NCI-H1436 (cell line): ENCODE data around the gene FEN1.
A peak's percentile ranks its signal among the peaks of the same experiment; 100 is the strongest.

Experiments
- DNase-seq: peaks from one replicate; lab custom pipeline; 2025; lab: John Stamatoyannopoulos, UW

FEN1 gene, protein sequence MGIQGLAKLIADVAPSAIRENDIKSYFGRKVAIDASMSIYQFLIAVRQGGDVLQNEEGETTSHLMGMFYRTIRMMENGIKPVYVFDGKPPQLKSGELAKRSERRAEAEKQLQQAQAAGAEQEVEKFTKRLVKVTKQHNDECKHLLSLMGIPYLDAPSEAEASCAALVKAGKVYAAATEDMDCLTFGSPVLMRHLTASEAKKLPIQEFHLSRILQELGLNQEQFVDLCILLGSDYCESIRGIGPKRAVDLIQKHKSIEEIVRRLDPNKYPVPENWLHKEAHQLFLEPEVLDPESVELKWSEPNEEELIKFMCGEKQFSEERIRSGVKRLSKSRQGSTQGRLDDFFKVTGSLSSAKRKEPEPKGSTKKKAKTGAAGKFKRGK

DNA sequence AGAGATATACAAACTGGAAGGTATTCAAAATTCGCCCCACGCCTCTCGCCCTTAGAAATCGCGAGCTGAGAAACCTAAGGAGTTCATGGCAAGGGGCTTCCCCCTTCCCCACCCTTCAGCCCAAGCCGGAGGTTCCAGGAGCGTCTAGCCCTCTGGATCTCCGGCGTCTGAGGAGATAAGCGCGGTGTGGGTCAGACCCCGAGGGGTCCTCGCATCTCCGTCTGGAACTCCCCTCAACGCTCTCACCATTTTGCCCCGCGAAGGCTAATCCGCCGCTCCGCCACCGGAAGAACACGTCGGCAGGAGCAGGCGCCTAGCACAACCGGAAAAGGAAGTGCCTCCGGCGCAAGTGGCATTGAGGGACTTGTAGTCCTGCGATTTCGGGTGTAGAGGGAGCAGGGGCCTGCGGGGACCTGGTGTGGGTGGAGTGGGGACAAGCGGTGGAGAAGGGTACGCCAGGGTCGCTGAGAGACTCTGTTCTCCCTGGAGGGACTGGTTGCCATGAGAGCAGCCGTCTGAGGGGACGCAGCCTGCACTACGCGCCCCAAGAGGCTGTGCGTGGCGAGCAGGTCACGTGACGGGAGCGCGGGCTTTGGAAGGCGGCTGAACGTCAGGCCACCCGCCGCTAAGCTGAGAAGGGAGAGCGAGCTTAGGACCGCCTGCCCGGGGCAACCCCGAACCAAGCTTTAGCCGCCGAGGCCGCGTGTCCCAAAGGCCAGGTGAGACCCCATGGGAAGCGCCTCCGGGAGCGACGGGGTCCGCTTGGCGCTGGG is at the start of gene FEN1, which contains the start of gene TMEM258:
Gene FEN1, plus strand, starts transcription at position 602 of the 773 bp plus-strand sequence. CDS start 2,451 bp downstream, outside the sequence.
Gene TMEM258, minus strand, starts transcription at position 290 of the 773 bp plus-strand sequence. Its CDS starts 41 bp downstream, at position 249.
- DNase-seq, result peak; percentile 91

DNA sequence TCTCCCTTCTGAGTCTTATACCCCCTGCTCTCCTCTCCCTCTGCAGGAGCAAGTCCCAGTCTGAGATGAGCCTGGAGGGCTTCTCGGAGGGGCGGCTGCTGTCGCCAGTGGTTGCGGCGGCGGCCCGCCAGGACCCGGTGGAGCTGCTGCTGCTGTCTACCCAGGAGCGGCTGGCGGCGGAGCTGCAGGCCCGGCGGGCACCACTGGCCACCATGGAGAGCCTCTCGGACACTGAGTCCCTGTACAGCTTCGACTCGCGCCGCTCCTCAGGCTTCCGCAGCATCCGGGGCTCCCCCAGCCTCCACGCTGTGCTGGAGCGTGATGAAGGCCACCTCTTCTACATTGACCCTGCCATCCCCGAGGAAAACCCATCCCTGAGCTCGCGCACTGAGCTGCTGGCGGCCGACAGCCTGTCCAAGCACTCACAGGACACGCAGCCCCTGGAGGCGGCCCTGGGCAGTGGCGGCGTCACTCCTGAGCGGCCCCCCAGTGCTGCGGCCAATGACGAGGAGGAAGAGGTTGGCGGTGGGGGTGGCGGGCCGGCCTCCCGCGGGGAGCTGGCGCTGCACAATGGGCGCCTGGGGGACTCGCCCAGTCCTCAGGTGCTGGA is 49.1 kb upstream of the FEN1 start:
- DNase-seq, result no peak

GRCh38 chr11:61744181-61744580 is 48.5 kb upstream of the FEN1 start:
- DNase-seq, result no peak

GRCh38 chr11:61744609-61745156 is 48.0 kb upstream of the FEN1 start:
- DNase-seq, result no peak

DNA sequence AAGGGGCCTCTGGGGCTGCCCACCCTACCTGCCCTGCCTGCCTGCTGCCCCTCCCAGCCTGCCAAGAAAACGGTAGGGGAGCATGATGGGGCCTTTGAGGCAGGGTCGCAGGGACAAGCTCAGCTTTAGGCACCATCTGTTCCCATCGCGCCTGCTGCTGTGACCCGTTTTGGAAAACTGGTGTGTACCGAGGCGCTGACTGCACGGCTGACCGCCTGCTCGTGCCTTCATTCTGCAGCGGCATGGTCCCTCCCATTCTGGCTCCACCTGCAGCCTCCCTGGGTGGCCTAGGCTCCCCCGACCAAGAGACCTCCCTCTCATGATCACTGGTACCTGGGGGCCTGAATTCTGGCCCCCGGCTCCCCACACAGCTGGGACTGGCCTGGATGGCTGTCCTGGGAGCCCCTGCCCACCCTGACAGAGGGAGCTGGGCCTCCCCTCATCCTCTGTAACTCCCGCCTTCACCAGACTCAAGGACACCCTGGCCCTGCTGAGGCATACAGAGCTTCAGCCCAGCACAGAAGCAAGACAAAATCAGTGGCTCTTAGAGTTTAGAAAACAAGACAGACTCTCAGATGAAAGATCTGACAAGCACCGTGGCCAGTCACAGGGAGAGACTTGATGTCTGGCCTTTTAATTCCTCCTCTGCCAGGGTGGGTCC is 46.8 kb upstream of the FEN1 start:
- no peak for DNase-seq

DNA sequence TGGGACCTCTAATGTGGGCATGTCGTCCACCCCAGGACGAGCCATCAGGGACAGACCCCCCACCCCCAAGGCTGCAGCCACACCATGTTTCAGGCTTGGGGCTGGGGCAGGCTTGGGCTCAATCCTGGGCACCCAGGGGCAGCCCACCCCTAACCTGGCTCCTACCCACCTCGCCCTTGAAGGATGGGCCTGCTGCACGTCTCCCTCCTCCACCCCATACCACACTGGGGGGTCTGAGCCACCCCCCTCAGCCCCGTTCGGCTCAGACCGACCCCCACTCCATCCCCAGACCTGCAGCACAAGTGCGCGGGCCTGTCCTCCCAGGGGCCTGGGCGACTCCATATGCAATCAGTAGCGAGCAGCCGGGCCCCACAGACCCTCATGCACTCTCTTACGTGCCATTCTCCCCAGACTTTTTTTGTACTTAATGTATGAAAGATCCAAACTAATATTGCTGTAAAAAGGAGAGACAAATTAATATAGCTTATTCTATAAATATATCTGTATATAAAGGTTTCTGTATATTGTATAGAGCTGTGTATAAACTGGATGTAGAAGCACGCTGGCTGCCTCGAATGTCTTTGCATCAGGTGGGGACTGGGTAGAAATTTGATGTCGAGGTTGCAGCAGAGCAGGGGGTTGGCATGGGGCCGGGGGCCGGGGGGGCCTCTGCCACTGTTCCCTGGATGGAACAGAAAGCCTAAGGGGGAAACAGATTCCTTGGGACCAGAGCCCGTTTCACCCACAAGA is 46.1 kb upstream of the FEN1 start:
- no peak for DNase-seq

GRCh38 chr11:61747192-61747966 is 45.3 kb upstream of the FEN1 start:
- peak; percentile 25 for DNase-seq

GRCh38 chr11:61747967-61748285 is 44.8 kb upstream of the FEN1 start:
- DNase-seq, result no peak

GRCh38 chr11:61749591-61750217 is 43.0 kb upstream of the FEN1 start:
- no peak for DNase-seq

DNA sequence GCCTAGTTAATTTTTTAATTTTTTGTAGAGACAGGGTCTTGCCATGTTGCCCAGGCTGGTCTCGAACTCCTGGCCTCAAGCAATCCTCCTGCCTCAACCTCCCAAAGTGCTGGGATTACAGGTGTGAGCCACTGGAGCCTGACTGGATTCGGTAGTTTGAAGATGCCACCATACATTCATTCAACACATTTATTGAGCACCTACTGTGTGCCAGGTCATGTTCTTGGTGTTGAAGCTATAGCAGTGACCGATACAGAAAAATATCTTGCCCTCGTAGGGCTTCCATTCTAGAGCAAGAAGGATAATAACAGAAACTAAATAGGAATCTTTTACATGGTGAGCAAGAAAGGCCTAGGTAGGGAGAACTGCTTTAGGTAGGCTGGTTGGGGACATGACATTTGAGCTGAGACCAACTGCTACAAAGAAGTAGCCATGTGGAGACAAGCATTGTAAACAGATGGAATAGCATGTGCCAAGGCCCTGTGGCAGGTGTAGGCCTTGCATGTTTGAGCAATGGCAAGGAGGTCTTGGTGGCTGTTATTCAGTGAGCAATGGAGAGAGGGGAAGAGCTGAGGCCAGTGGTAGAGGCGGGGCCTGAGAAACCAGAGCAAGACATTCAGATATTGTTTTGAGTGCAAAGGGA is 42.0 kb upstream of the FEN1 start:
- DNase-seq, result no peak

DNA sequence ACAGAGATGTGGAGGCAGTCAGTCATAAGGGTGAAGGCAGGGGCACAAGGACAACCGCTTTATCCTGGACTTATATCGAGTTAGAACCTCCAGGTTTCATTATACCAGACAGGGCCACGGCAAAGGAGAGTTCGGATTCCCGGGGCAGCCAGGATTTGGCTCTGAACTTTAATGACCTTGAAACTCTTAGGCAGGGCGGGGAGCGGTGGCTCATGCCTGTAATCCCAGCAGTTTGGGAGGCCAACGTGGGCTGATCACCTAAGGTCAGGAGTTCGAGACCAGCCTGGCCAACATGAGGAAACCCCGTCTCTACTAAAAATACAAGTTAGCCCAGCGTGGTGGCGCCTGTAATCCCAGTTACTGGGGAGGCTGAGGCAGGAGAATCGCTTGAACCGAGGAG is 41.3 kb upstream of the FEN1 start:
- DNase-seq, result no peak

DNA sequence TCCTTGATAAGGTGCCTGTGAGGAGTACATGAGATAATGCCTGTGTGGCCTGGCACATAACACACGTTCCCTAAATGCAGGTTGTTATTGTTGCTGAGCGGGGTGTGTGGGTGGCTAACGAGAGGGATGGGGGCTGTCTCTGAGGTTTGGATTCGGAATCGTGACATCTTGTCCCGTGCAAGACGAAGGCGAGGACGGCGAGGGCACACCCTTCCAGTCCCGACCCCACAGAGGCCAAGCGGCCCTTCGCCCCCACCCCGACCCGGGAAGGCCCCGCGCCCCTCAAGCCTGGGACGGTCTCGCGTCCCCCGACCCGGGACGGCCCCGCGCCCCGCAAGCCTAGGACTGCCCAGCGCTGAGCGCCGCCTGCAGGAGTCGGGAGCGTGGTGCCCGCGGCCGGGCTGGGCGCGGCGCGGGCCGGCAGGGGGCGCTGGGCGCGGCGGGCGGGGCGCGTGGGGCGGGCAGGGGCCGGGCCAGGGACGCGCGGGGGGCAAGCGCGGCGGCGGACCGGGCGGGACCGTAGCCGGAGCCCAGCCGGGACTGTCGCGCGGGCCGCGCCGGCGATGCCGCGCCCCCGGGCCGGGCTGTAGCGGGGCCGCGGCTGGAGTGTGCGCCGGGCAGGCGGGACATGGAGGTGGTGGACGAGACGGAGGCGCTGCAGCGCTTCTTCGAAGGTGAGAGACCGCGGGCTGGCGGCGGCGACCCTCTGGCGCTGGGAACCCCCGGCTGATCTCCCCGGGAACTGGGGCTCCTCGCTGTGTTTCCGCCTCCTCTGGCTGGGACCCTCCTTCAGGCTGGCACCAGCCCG is 40.4 kb upstream of the FEN1 start, which contains the start of gene MYRF:
Gene MYRF, plus strand, starts transcription at position 520 of the 808 bp plus-strand sequence. Its CDS starts 109 bp downstream, at position 629.
- DNase-seq, result peak; percentile 52

- DNase-seq, result no peak
These were observed 39.7 kb upstream of the FEN1 start for GRCh38 chr11:61752925-61753521.

DNA sequence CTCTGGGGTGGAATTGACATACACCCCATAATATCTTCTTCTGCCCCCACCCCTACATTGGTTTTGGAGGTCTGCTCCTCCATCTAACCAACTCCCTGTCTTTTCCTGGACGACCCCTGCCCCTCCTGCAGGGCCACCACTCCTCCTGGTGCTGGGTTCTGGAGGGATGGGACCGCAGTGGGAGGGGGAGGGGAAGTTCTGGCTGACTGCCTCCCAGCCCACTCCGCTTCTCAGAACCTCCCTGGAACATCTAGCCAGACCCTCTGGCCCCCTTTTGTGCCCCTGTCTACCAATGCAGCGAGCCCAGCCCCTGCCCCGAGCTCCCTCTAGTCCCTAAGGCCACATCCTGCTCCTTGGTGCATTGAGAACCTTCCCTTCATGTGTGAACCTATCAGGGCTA is 39.0 kb upstream of the FEN1 start:
- DNase-seq, result no peak

DNA sequence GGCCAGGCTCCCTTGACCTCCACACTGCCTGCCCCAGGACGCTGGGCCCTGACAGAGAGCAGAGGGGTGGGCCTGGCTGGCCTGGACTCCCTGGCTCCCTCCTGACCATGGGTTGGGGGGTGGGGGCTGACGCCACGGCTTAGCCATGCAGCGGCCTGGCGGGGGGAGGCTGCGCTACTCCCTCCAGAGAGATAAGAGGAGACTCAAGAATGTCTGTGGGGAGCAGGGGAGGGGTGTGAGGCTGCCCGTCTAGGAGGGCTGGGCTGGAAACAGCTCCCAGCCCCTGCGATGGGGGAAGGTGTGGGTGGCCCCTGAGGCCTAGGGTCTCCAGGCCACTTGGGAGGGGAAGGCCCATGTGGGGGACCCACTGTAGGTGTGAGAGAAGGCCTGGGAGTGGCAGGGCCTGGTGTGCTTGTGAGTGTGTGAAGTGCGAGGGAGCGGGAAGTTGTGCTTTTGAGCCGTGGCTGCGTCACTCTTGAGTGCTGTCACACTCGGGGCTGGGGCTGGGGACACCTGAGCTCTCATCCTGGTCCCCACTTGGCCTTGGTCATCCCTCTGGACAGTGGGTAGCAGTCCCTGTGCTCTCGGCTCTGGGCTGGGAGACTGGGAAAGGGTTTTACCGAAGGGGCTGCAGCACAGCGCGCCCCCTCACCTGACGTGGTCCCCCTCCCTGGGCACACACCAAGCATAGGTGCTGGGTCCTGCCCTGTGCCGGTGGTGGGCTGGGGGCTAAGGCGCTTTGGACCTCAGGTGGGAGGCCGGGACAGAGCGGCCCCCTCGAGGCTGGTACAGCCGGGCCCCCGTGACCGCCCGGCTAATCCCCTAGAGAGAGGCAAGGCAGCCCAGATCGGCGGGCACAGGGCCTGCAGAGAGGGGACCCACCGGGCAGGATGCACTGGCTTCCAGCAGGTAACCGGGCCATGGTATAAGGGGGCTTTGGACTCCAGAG is 37.9 kb upstream of the FEN1 start:
- no peak for DNase-seq

DNA sequence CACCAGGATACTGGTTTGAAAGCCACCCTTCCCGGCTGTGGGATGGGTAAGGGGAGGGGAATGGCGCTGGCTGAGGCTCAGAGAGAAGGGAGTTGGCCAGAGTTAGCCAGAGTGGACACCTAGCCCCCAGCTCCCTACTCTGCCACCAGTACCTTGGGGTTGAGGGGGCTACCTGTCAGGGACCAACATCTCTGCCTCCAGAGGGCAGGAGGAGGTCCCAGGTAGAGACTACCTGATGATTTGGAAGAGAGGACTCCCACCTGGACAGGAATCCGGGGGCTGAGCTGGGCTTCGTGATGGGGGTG is 36.6 kb upstream of the FEN1 start:
- no peak for DNase-seq
